Activated T-cell treated with anti-CD3 and anti-CD28 coated beads for 48 hours (primary cell): Measurements from ENCODE around the gene MVP.
"Not testable (repeated sequence)": the region's sequence is repeated elsewhere in the genome, so short reads cannot be mapped to it uniquely, and the experiment has no call there.

Experiments
- DNase-seq: peaks from one replicate; pipeline ENCODE4 v3.0.0-alpha.2; 2020; ENCODE audit warnings: low read depth

MVP gene

DNA sequence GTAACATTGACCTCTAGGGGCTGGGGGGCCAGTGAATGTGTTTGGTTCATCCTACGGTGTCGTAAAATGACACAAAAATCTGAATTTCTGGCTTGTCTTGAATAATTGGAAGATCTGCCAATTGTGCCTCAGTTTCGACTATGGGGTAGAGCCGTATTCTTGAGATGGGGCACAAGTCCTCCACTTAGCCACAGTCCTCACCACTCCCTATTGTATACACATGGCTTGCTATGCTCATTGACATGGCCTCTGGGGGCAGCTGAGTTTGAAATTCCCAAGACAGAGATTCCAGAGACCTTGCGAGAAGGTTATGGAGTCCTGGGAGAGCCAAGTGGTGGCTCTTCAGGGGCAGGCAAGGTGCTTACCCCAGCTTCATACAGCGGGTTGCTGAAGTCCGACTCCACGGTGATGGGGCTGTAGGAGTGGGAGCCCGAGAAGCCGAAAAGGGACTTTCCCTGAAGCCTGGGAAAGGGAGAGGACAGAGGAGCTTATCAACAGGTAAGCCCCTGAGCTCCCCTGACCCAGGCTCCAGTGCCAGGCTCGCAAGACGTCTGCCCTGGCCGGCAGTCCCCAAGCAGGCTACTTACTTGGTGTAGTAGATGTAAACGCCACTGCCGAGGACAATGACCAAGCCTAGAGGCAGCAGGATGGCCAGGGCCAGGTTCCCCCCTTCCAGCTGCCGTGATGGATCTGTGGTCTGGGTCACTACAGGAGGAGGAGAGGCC is 51.7 kb downstream of the MVP start:
- DNase-seq = no peak

DNA sequence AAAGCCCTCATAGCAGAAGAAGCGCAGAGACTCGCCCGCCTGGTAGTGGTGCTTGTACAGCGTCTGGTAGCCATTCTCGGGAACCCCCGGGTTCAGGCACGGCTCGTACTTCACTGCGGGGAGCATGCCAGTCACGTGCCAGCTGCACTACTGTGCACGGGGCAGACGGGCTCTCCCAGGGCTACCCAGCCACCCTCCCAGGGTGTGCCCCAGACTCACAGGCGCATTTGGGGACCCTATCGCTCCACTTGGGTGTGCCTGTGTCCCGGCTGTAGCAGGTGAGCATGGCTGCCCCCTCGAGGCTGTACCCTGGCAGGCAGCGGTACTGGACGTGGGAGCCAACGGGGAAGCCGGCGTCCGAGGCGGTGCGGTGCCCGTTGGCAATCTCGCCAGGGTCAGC is 53.1 kb downstream of the MVP start:
- no peak for DNase-seq

DNA sequence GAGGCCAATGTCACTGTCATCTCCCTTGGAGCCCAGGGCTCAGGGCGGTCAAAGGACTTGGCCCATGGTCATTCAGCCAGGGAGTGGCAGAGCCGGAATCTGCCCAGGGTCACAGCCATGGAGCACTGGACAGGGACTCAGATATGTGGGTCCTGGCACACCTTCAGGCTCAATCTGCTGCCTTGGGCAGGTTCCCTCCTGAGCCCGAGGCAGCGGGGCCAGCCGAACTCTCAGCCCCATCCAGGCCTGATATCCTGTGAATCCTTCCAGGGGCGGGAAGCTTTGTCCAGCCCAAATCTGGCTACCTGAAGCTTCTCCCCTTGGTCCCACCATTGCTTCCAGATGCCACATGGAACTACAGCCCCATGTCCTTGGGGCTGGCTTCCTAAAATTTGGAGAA is 54.9 kb downstream of the MVP start:
- no peak for DNase-seq

DNA sequence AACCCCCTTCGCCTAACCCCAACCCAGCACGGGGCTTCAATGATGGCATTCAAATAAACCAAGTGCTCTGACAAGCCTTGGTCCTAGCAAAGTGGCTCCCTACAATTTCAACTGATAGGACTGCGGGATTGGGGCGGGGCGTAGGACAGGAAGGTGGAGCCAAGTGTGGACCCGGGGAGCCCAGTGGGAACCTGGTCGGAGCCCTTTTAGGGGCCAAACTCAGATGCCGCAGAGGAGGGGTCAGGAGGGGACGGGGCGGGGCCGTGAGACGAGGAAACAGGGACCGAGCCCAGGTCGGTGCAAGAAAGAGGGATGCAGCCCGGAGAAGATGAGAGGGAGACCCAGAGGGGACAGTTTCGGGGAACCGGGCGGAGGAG is 55.9 kb downstream of the MVP start:
- no peak for DNase-seq

DNA sequence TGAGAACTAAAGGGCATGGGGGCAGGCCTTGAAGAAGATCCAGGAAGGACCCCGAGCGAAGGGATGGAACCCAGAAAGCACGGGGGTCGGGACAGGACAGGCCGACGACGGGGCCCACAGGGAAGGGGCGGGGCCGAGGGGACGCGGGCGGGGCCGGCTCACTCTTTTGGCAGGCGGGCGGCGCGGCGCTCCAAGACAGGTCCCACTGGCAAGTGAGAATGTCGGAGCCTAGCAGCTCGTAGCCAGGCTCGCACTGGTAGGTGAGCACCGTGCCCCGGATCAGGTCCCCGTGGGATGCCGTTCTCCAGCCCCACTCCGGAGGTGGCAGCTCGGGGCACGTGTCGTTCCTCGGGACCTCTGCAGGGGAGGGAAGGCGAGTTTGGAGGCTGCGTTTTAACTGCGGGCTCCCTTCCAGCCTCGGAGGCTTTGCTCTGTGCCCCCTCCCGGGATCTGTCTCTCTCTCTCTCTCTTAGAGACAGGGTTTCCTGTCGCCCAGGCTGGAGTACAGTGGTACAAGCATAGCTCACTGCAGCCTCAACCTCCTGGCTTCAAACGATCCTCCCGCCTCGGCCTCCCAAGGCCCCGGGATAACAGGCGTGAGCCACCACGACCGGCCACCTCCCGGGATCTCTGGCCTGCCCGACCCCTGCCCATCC is 56.5 kb downstream of the MVP start:
- DNase-seq = peak; percentile 35

DNA sequence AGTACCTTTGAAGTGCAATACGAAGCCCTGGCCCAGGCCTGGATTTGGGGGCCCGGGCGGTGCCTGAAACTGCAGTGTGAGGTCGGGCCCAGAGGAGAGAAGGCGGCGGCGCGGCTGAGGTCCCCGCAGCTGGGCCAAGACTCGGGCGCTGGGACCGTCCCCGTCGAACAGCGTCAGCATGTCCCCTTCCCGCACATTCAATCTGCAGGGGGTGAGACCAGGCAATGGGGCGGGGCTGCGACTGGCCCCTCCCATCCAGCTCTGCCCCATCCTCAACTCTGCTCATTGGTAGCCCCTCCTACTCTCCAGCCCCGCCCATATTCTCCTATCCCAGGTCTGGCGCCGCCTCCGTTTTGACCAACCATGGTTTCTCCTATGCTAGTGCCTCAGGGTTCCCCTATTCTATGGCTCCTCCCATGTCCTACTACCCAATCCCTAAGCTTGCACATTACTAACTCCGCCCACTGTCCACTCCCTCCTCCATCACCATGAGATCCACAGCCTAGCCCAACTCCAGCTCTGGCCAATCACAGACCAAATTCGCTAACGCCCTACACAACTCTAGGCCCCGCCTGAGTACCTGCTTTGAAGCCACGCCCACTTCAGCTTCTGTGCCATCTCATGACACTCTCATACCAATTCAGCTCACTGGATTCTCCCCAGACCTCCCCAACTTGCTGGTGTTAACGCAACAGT is 57.2 kb downstream of the MVP start:
- peak; percentile 72 for DNase-seq

DNA sequence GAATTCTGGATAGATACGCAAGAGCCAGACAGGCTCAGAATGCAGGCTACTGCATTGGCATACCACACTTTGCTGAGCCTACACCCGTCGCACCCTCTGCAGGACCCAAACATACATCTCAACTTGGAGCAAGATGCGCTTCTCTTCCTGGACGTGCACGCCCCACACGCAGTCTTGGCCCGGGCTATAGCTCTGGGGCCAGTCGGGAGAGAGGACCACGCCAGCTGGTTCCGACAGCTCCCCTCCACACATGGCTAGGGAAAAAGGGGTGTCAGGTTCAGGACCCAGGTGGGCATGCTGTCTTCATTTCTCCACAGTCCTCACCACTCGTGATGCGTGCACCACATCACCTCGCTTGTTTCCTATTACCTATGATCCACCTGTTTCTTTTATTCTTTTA is 57.9 kb downstream of the MVP start:
- DNase-seq = no peak

DNA sequence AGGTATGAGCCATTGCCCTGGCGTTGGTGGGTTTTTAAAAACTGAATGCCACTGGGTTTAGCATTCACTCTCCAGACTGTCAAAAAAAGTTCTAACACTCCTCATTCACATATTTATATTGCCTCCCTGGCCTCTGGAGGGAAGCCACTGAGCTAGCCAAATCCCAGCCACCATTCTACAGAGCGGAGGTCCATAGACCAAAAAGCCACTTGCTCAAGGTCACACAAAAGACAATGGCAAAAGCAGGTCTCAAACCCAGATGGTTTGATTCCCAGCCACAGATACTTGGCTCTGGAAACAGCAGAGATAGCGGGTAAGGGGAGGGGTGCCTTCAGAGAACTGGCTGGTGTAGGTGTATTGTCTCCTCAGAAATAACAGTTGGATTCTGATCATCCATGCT is 60.8 kb downstream of the MVP start:
- DNase-seq = no peak

DNA sequence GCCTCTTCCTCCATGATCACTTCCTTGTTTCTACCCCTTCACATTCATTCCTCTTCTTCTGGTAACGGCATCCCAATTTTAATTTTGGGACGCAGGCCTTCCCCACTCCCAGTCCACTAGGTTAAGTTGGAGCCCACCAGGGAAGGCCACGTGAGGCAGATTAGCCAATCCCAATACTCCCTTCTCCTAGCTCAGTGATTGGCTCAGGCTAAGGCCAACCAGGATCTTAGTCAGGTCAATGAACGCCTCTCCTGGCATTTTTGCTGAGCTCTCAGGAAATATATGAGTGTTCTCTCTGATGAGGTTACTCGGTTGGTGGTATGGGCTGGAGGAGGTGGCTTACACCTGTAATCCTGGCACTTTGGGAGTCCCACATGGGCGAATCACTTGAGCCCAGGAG is 63.7 kb downstream of the MVP start:
- DNase-seq = no peak

DNA sequence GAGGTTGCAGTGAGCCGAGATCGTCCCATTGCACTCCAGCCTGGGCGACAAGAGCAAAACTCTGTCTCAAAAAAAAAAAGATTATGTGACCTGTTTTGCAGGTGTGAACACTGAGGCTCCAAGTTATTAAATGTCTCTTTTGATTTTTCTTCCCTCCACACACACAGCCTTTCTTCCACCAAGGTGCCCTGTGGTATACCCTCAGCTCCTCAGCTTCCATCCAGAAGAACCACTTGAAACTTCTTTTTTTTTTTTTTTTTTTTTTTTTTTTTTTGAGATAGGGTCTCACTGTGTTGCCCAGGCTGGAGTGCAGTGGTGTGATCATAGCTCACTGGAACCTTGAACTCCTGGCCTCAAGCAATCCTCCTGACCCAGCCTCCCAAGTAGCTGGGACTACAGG is 69.1 kb downstream of the MVP start:
- DNase-seq = not testable (repeated sequence)

DNA sequence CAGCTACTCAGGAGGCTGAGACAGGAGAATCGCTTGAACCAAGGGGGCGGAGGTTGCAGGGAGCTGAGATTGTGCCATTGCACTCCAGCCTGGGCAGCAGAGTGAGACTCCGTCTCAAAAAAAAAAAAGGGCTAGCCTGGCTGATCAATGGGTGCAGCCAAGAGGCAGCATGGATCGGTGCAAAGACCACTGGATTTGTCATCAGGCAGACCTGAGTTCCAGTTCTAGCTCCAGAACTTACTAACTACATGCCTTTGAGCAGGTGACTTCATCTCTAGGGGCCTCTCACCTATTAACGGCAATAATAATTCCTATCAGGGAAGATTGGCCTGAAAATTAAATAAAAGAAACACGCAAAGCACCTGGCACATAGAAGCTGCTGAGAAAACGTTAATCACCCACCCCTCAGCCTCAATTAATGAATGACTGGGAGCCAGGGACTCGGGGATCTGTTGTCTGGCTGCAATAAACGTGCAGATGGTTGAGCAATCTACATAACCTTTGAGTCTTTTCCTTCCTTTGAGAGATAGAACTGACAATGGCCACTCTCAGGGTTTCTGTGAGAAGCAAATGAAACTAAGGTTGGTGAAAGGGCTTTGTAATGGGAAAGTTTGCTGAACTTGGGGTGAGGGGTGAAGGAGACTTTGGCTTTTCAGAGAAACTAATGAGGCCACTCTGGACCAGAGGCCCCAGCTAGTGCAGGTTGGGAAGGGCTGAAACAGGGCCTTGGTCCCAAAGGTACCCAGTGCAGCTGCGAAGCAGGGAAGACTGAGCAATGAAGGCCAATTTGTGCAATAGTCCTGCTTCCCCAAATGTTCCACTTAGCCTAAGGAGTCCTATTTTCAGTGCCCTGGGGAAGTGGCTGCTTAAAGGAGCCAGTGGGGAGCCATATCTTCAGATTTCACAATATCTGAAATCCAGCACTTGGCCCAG is 71.5 kb downstream of the MVP start:
- no peak for DNase-seq

DNA sequence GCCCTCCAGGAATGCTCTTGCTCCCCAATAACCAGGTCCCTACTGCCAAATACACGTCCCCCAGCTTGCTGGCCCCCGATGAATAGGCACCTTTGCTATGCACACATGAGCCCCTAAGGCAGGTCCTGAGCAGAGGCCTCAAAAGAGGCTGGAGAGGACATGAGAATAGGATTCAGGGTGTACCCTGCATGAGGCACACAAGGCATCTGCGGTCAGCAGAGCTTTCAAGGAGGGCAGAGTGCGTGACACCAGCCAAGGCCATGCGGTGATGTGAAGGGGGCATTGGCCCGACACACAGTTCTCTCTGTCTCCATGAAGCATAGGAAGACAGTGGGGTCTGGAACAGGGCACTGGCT is 72.2 kb downstream of the MVP start:
- no peak for DNase-seq

DNA sequence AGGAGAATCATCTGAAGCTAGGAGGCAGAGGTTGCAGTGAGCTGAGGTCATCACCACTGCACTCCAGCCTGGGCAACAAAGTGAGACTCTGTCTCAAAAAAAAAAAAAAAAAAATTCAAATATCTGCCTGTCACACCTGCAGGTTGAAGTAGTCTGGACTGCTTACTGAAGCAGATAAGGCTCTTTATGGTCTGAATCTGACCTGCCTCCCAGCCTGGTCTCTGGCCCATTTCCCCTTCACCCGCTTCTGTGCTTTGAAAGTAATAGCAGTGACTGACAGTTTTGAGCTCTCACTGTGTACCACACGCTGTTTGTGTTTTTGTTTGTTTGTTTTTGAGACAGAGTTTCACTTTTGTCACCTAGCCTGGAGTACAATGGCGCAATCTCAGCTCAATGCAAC is 73.3 kb downstream of the MVP start:
- no peak for DNase-seq

DNA sequence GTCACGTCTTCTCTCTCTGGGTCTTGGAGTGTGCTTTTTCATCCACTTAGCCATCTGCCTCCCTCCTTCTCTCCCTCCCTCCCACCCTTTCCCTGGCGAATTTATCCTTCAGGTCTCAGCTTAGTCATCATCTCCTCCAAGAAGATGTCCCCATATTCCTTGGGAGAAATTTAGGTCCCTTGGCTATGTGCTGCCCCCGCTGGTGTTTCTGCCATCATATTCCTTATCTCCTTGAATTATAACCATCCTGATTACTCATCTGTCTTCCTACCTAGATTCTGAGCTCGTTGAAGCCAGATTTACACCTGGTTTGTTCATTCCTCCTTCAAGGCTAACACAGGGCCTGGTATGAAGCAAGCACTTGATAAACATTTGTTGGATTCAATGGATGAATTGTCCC is 74.1 kb downstream of the MVP start:
- DNase-seq = no peak

DNA sequence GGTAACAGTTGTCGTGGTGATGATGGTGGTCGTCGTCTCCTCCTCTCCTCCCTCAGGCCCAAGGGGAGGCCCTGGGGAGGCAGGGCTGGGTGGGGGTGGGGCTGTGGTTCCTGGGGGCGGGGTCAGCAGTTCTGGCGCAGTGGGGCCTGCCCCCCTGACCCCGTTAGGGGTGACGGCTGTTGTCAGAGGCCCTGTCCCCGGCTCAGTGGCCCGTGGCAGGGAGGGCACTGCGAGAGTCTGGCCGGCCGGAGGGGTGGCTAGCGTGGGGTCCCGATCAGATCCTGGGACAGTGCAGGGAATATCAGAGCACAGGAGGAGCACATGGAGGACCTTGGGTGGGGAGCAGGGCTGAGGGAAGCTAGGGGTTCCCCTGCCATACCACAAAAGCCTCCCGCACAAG is 76.6 kb downstream of the MVP start:
- DNase-seq = no peak

DNA sequence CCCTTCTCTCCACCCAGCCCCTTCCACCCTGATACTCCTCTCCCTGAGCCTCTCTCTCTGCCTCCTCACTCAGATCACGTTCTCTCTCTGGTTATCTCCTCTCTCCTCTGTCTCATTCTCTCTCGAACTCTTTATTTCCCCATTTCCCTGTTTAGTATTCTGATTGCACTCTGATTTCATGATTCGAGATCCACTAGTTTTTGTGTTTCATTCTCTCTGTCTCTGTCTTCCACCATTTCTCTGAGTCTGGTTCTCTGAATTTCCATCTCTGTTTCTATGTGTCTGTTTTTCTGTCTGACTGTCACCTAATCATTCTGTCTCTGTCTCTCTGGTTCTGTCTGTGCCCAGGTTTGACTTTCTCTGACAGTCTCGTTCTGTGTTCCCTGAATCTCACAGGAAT is 77.1 kb downstream of the MVP start:
- no peak for DNase-seq
